NCI-H1930 (cell line): ENCODE data around the gene KRT17.

Experiments used
- DNase-seq, 2 experiments: peaks; one replicate each; lab custom pipeline; 2025; lab: John Stamatoyannopoulos, UW

KRT17 gene

GRCh38 chr17:41571561-41572434, 52.6 kb downstream of the KRT17 start, which contains the start of gene KRT9:
KRT9 (minus strand) TSS chr17:41572059; CDS start chr17:41571992, 67 bp downstream.
- no peak for DNase-seq
